Sigmoid colon (tissue), 7 donors: ENCODE measurements around the gene PRKG1. TPM values are rescaled to one million over a fixed set of nuclear protein-coding genes. Genes with fewer than 3 reads are reported as not detected.

Experiments used
- DNase-seq: peaks from one replicate; pipeline ENCODE4 v3.0.0-alpha.2; 2019
- H3K27ac ChIP-seq, 4 donors: fragments of 200-600 bp; sonication (generic); one replicate each; pipeline ENCODE4 v1.5.1; 2016 to 2019; ENCODE audit warnings: mild to moderate bottlenecking in 1 of 4
- H3K27me3 ChIP-seq, 3 donors: fragments of 200-600 bp; sonication (generic); one replicate each; pipeline ENCODE4 v1.5.1; 2019; ENCODE audit warnings: mild to moderate bottlenecking in 1 of 3
- H3K36me3 ChIP-seq, 4 donors: fragments of 200-600 bp; sonication (generic); one replicate each; pipeline ENCODE4 v1.5.1; 2016 to 2019
- H3K4me1 ChIP-seq, 4 donors: fragments of 200-600 bp; sonication (generic); one replicate each; pipeline ENCODE4 v1.5.1; 2017 to 2019
- H3K4me3 ChIP-seq, 4 donors: fragments of 200-600 bp; sonication (generic); one replicate each; pipeline ENCODE4 v1.5.1; 2017 to 2019; ENCODE audit warnings: mild to moderate bottlenecking in 2 of 4, moderate library complexity in 1 of 4
- H3K9me3 ChIP-seq, 4 donors: fragments of 200-600 bp in 3 of 4; sonication (generic) in 3 of 4; one replicate each; pipeline versions ENCODE4 v1.5.1 to v1.6.1; 2013 to 2019
- CTCF ChIP-seq, 4 experiments: fragments of 450-650 bp in 3 of 4; fragments of 200-600 bp in 1 of 4; IDR thresholded peaks; one replicate each; pipeline ENCODE4 v1.5.1; 2016 to 2019; ENCODE audit warnings: antibody characterized with exemption in 4 of 4, mild to moderate bottlenecking in 3 of 4, moderate library complexity in 2 of 4
- EP300 ChIP-seq, 4 donors: sonication (generic); formaldehyde crosslinking; IDR thresholded peaks; one replicate each; pipeline ENCODE4 v1.6.1; 2017; ENCODE audit warnings: antibody characterized with exemption in 4 of 4
- POLR2A ChIP-seq, 2 donors: fragments of 450-650 bp; IDR thresholded peaks; one replicate each; pipeline ENCODE4 v1.6.1; 2016; ENCODE audit warnings: antibody characterized with exemption in 2 of 2, mild to moderate bottlenecking in 2 of 2, moderate library complexity in 2 of 2
- POLR2AphosphoS5 ChIP-seq, 4 donors: sonication (generic); formaldehyde crosslinking; IDR thresholded peaks; one replicate each; pipeline ENCODE4 v1.6.1; 2017; ENCODE audit warnings: antibody characterized with exemption in 4 of 4
- WGBS, 2 donors: extraction: QIAGEN DNeasy Blood & Tissue Kit; methylation state at CpG; one replicate each; pipeline ENCODE4 v1.1.7; 2013; 5-methylcytosine and 5-hydroxymethylcytosine counted together
- intact Hi-C: fragments of 100-400 bp; cut with DNase I; formaldehyde crosslinking; loops from one replicate; pipeline ENCODE4 v1.15.1; 2023
- polyA plus RNA-seq, 3 donors: library from polyadenylated mRNA; stranded (reverse); fragments of 200-250 nt; gene quantifications; one replicate each; pipeline ENCODE4 v1.2.3, GENCODE V29; 2013
- total RNA-seq, 4 donors: library from RNA; depleted of rRNA; stranded (reverse); fragments of >200 nt; gene quantifications; one replicate each; pipeline ENCODE4 v1.1.0, GENCODE V29; 2016
- donor health status: healthy with polysubstance abuse.
- donor health status: Bipolar disorder and iron deficiency.
- donor health status: healthy.

The PRKG1 gene
- total and polyA plus RNA-seq, 7 donors = 3.7 to 92.9 (median 60.2) TPM

- Histone ChIP-seq H3K4me3 (no peak overlapping the region), H3K27me3 (no peaks in the 10 kb centered on the region), H3K9me3 (no peaks in the 10 kb centered on the region), H3K27ac (no peak overlapping the region), H3K36me3 (no peaks in the 10 kb centered on the region), H3K4me1 (peaks cover 0 to 13% (median 4%) of the 10 kb centered on the region in 4 donors)
- TF ChIP-seq CTCF (IDR thresholded peaks at IDR 0.05) = no peak
- no peak for TF ChIP-seq POLR2A (IDR thresholded peaks at IDR 0.05)
- TF ChIP-seq EP300 (IDR thresholded peaks at IDR 0.05) = no peak
- no peak for TF ChIP-seq POLR2AphosphoS5 (IDR thresholded peaks at IDR 0.05)
- no peak for DNase-seq
- intact Hi-C loops = no loop called here
Observed at GRCh38 chr10:51288511-51288910, 214.2 kb downstream of the PRKG1 start.

- Histone ChIP-seq H3K36me3 (no peaks in the 10 kb centered on the region), H3K27me3 (no peaks in the 10 kb centered on the region), H3K4me3 (no peak overlapping the region), H3K4me1 (peaks cover 0 to 13% (median 4%) of the 10 kb centered on the region in 4 donors), H3K27ac (no peak overlapping the region), H3K9me3 (no peaks in the 10 kb centered on the region)
- DNase-seq = no peak
- 81 to 86% methylated on average over 1 of the region's 1 CpG for WGBS, 2 donors
- TF ChIP-seq EP300 (IDR thresholded peaks at IDR 0.05) = no peak
- no peak for TF ChIP-seq POLR2A (IDR thresholded peaks at IDR 0.05)
- TF ChIP-seq POLR2AphosphoS5 (IDR thresholded peaks at IDR 0.05) = no peak
- TF ChIP-seq CTCF (IDR thresholded peaks at IDR 0.05) = no peak
- intact Hi-C loops = no loop called here
Observed at GRCh38 chr10:51289519-51289918, 215.2 kb downstream of the PRKG1 start.

GRCh38 chr10:51291961-51292360 is 217.7 kb downstream of the PRKG1 start:
- Histone ChIP-seq H3K4me3 (no peak overlapping the region), H3K27me3 (no peaks in the 10 kb centered on the region), H3K9me3 (no peaks in the 10 kb centered on the region), H3K36me3 (no peaks in the 10 kb centered on the region), H3K27ac (no peak overlapping the region), H3K4me1 (peaks cover 0 to 17% (median 6%) of the 10 kb centered on the region in 4 donors)
- DNase-seq = no peak
- TF ChIP-seq POLR2AphosphoS5 (IDR thresholded peaks at IDR 0.05) = peak in 1 of 4 donors; percentile 13
- TF ChIP-seq POLR2A (IDR thresholded peaks at IDR 0.05) = no peak
- no peak for TF ChIP-seq CTCF (IDR thresholded peaks at IDR 0.05)
- intact Hi-C loops = no loop called here
- 75 to 79% methylated on average over 2 of the region's 2 CpGs for WGBS, 2 donors

GRCh38 chr10:51297438-51297837 is 223.2 kb downstream of the PRKG1 start:
- H3K4me3 ChIP-seq = no peak overlapping the region
- H3K27ac ChIP-seq = no peak overlapping the region
- H3K9me3 ChIP-seq = no peaks in the 10 kb centered on the region
- no peak for TF ChIP-seq CTCF (IDR thresholded peaks at IDR 0.05)
- no peak for TF ChIP-seq POLR2A (IDR thresholded peaks at IDR 0.05)
- TF ChIP-seq EP300 (IDR thresholded peaks at IDR 0.05) = no peak
- no peak for TF ChIP-seq POLR2AphosphoS5 (IDR thresholded peaks at IDR 0.05)
- no peaks in the 10 kb centered on the region for H3K27me3 ChIP-seq
- 42 to 90% methylated on average over 2 of the region's 2 CpGs for WGBS, 2 donors
- intact Hi-C loops = no loop called here
- H3K36me3 ChIP-seq = no peaks in the 10 kb centered on the region
- no peak for DNase-seq
- peaks cover 0 to 36% (median 30%) of the 10 kb centered on the region in 4 donors for H3K4me1 ChIP-seq

- Histone ChIP-seq H3K4me3 (no peak overlapping the region), H3K36me3 (no peaks in the 10 kb centered on the region), H3K9me3 (no peaks in the 10 kb centered on the region), H3K4me1 (peaks cover 0 to 46% (median 36%) of the 10 kb centered on the region in 4 donors), H3K27ac (peak overlapping the region; percentile 36 to 75 (median 66)), H3K27me3 (no peaks in the 10 kb centered on the region)
- no peak for TF ChIP-seq POLR2AphosphoS5 (IDR thresholded peaks at IDR 0.05)
- no peak for TF ChIP-seq CTCF (IDR thresholded peaks at IDR 0.05)
- no peak for TF ChIP-seq POLR2A (IDR thresholded peaks at IDR 0.05)
- TF ChIP-seq EP300 (IDR thresholded peaks at IDR 0.05) = no peak
- DNase-seq = no peak
- WGBS, 2 donors = 59 to 78% methylated on average over 2 of the region's 2 CpGs
- intact Hi-C loops = loop anchor here (5.0 kb wide), 1 partner anchor 228 kb away; the partner anchor contains the start of gene PRKG1
Observed at GRCh38 chr10:51300617-51301304, 226.5 kb downstream of the PRKG1 start.
